Chondrocyte (in vitro differentiated cells): ENCODE measurements around the gene MTSS2. TPM values are rescaled to one million over a fixed set of nuclear protein-coding genes. Genes with fewer than 3 reads are reported as not detected.

Source experiments
- DNase-seq: peaks from one replicate; pipeline ENCODE4 v3.0.0; 2021; ENCODE audit warnings: mixed read lengths, low spot score
- H3K27ac Mint-ChIP-seq: one replicate; pipeline ENCODE4 v1.8.0; 2021; ENCODE audit warnings: mild to moderate bottlenecking, moderate library complexity, mixed read lengths; ENCODE audit not compliant: unreplicated experiment
- H3K27me3 Mint-ChIP-seq: 2 replicates; pipeline ENCODE4 v1.8.0; 2021; ENCODE audit warnings: low read depth, mixed read lengths
- H3K36me3 Mint-ChIP-seq: 2 replicates; pipeline ENCODE4 v1.8.0; 2021; ENCODE audit warnings: low read depth, mixed read lengths
- H3K4me1 Mint-ChIP-seq: 2 replicates; pipeline ENCODE4 v1.8.0; 2021; ENCODE audit warnings: low read depth, mild to moderate bottlenecking, mixed read lengths
- H3K4me3 Mint-ChIP-seq: one replicate; pipeline ENCODE4 v1.8.0; 2021; ENCODE audit warnings: mild to moderate bottlenecking, moderate library complexity, mixed read lengths; ENCODE audit not compliant: unreplicated experiment
- H3K9me3 Mint-ChIP-seq: 2 replicates; pipeline ENCODE4 v1.8.0; 2021; ENCODE audit warnings: low read depth, mixed read lengths
- CTCF ChIP-seq: fragments of 200-600 bp; sonication (generic); IDR thresholded peaks from 2 replicates; pipeline ENCODE4 v1.5.0; 2021; ENCODE audit warnings: antibody characterized with exemption, mild to moderate bottlenecking, moderate library complexity
- total RNA-seq: library from RNA; stranded (reverse); gene quantifications from 3 replicates; pipeline ENCODE4 v1.2.1, GENCODE V29; 2021

The MTSS2 gene
- total RNA-seq, 1 donor from 2014 or later = 296 TPM

- Mint-ChIP-seq H3K4me1 (peaks cover 24% of the 10 kb centered on the region), H3K9me3 (no peaks in the 10 kb centered on the region), H3K27ac (peak overlapping the region; percentile 76), H3K36me3 (peaks cover 13% of the 10 kb centered on the region), H3K4me3 (no peak overlapping the region), H3K27me3 (no peaks in the 10 kb centered on the region)
- no peak for TF ChIP-seq CTCF
- no peak for DNase-seq
These were observed 25.0 kb downstream of the MTSS2 start for GRCh38 chr16:70660672-70661350.

GRCh38 chr16:70659953-70660671, 25.7 kb downstream of the MTSS2 start:
- H3K9me3 Mint-ChIP-seq = no peaks in the 10 kb centered on the region
- H3K4me1 Mint-ChIP-seq = peaks cover 24% of the 10 kb centered on the region
- no peak overlapping the region for H3K4me3 Mint-ChIP-seq
- peaks cover 9% of the 10 kb centered on the region for H3K36me3 Mint-ChIP-seq
- no peak for DNase-seq
- TF ChIP-seq CTCF = no peak
- no peaks in the 10 kb centered on the region for H3K27me3 Mint-ChIP-seq
- peak overlapping the region; percentile 76 for H3K27ac Mint-ChIP-seq

GRCh38 chr16:70659546-70659945, 26.3 kb downstream of the MTSS2 start:
- Mint-ChIP-seq H3K27ac (no peak overlapping the region), H3K4me1 (peaks cover 24% of the 10 kb centered on the region), H3K36me3 (peaks cover 9% of the 10 kb centered on the region), H3K4me3 (no peak overlapping the region), H3K9me3 (no peaks in the 10 kb centered on the region), H3K27me3 (no peaks in the 10 kb centered on the region)
- no peak for DNase-seq
- no peak for TF ChIP-seq CTCF

- no peaks in the 10 kb centered on the region for H3K27me3 Mint-ChIP-seq
- H3K27ac Mint-ChIP-seq = no peak overlapping the region
- no peak for TF ChIP-seq CTCF
- DNase-seq = no peak
- H3K4me3 Mint-ChIP-seq = no peak overlapping the region
- no peaks in the 10 kb centered on the region for H3K9me3 Mint-ChIP-seq
- peaks cover 29% of the 10 kb centered on the region for H3K4me1 Mint-ChIP-seq
- peaks cover 9% of the 10 kb centered on the region for H3K36me3 Mint-ChIP-seq
These were observed 26.9 kb downstream of the MTSS2 start for GRCh38 chr16:70658921-70659320.

GRCh38 chr16:70657956-70658355, 27.9 kb downstream of the MTSS2 start:
- no peak for TF ChIP-seq CTCF
- Mint-ChIP-seq H3K4me1 (peaks cover 30% of the 10 kb centered on the region), H3K27me3 (no peaks in the 10 kb centered on the region), H3K27ac (peak overlapping the region; percentile 8), H3K36me3 (peaks cover 9% of the 10 kb centered on the region), H3K9me3 (no peaks in the 10 kb centered on the region), H3K4me3 (no peak overlapping the region)
- DNase-seq = no peak
